Measurements from ENCODE around the gene SETD2. TPM values are rescaled to one million over a fixed set of nuclear protein-coding genes. Genes with fewer than 3 reads are reported as not detected.

The SETD2 gene
- total and polyA plus RNA-seq, 9 of the 15 experiments (the other 6 are each of a cell fraction or from before 2014, with no cell fraction given): 8.2 to 44.0 (median 33.6) TPM

DNA sequence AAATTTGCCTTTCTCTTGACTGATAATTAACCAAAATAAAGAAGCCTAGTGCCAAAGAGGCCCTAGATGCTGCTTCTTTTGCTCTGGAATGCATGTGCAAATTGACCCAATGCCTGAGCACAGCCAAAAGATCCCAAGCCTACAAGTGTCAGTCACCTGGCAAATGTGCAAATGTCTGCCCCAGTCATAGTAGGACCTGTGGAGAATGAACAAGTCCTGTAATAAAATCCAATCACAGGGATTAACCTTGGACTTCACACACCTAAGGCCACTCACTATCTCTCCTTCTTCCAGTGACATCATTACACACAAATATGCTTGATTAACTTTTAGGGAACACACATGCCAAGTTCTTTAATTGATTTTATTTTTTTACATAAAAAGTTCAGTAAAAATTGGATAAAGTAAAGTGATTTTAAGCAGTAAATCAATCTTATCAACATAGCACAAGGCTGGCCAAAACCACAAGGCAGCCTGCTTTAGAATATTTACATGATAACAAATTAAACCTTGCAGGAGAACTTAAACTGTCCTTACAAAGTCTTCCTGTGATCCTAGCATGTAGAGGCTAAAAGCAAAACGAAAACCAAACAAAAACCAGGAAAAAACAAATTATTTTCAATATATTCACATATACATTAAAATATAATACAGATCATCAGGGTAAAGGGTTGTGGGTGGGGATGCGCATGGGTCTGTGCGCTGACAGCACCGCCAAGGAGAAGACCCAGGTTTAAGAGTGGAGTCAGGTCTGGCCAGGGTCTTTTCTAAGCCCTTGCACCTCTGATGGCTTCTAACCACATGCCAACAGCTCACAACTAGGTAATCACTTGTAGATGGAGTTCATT is 147.6 kb downstream of the SETD2 start:
- Histone ChIP-seq H2AFZ (ENCODE audit: low read depth, low read length) (no peak overlapping the region), H4K20me1 (replicated peaks; ENCODE audit: control insufficient read depth, insufficient read depth, low read length) (no peaks in the 10 kb centered on the region), H3K4me1 (replicated peaks in 1 of 2; ENCODE audit: control insufficient read depth in 2 of 2, insufficient read depth in 2 of 2, low read length in 2 of 2) (peaks cover 11 to 27% of the 10 kb centered on the region in 2 experiments; a peak in 4 of 5 replicates), H3K4me2 (ENCODE audit: insufficient read depth, low read length) (peak overlapping the region; percentile 63), H3K36me3 (ENCODE audit: control insufficient read depth, insufficient read depth, low read length) (peaks cover 64% of the 10 kb centered on the region), H3K9me1 (ENCODE audit: control insufficient read depth, insufficient read depth, low read length) (no peaks in the 10 kb centered on the region), H3K9me3 (replicated peaks; ENCODE audit: control insufficient read depth, insufficient read depth, low read depth, low read length) (no peaks in the 10 kb centered on the region), H3K27me3 (ENCODE audit: control insufficient read depth in 2 of 2, insufficient read depth in 2 of 2, low read length in 2 of 2) (no peaks in the 10 kb centered on the region), H3K79me2 (ENCODE audit: control insufficient read depth, insufficient read depth, low read length) (no peaks in the 10 kb centered on the region), H3K27ac (ENCODE audit: extremely low read depth, low read depth, low read length) (peak overlapping the region; percentile 80), H3K4me3 (no peak overlapping the region), H3K9ac (ENCODE audit: insufficient read depth in 1 of 2, low read depth in 2 of 2, low read length in 2 of 2) (peak overlapping the region; percentile 5 to 31; a peak in 3 of 4 replicates)
- POLR2A ChIA-PET: interaction anchor here (4.9 kb wide), 1 partner anchor 15 kb away, joined by 27 read pairs; no protein-coding TSS in a partner anchor
- CTCF ChIA-PET (ENCODE audit: low intra/inter-chr PET ratio): no interaction called here
- BruUV-seq (replicated peaks): no TSS peak
- ATAC-seq: no peak
- in situ Hi-C loops (cut with MboI) (no loop called here), intact Hi-C loops (cut with micrococcal nuclease) (loop anchor here (10.0 kb wide), 2 partner anchors 308 to 358 kb away; no protein-coding TSS in a partner anchor)
- DNase-seq (ENCODE audit: extremely low read depth in 1 of 4, low spot score in 3 of 4): peak in 1 of 4 experiments; percentile 33
- WGBS (ENCODE audit: insufficient coverage, low coverage, missing lambda C conversion rate): 61% methylated on average over 4 of the region's 4 CpGs
- FAIRE-seq: no peak
- TF ChIP-seq EZH2 (IDR thresholded peaks at IDR 0.05; ENCODE audit: borderline replicate concordance, low read depth, low read length) (no peak), ELF2 (CRISPR knock-in tag; IDR thresholded peaks at IDR 0.05) (no peak), ZNF668 (CRISPR knock-in tag; IDR thresholded peaks at IDR 0.05) (no peak), SMARCA4 (IDR thresholded peaks at IDR 0.05) (peak; percentile 9; the same call in 1 of the 2 replicates), MECOM (CRISPR knock-in tag; IDR thresholded peaks at IDR 0.05) (no peak), HDAC8 (tag; IDR thresholded peaks at IDR 0.05) (no peak), MTA2 (IDR thresholded peaks at IDR 0.05; ENCODE audit: low read depth) (peak; percentile 45; the same call in 1 of the 2 replicates), TCF3 (CRISPR knock-in tag; IDR thresholded peaks at IDR 0.05) (peak; percentile 75), ARID1B (IDR thresholded peaks at IDR 0.05) (peak; percentile 66), CBFA2T2 (conservative IDR thresholded peaks at IDR 0.05) (peak; percentile 41; the same call in 1 of the 2 replicates), KDM1A (IDR thresholded peaks at IDR 0.05) (peak; percentile 61 to 86), THRA (IDR thresholded peaks at IDR 0.05) (no peak), ZNF224 (CRISPR knock-in tag; IDR thresholded peaks at IDR 0.05) (no peak), PBX2 (CRISPR knock-in tag; IDR thresholded peaks at IDR 0.05; ENCODE audit: low read depth) (no peak), PBX2 (tag; conservative IDR thresholded peaks at IDR 0.05; ENCODE audit: low read depth) (peak; percentile 38; the same call in 1 of the 2 replicates), NR2F6 (CRISPR knock-in tag; IDR thresholded peaks at IDR 0.05) (no peak), SMARCE1 (IDR thresholded peaks at IDR 0.05) (peak; percentile 14; the same call in 1 of the 2 replicates), RAD21 (CRISPR knock-in tag; conservative IDR thresholded peaks at IDR 0.05 in 1 of 2, IDR thresholded peaks at IDR 0.05 in 1 of 2) (0 out of 4 replicates have a peak, but pooled peaks of 1 of the 2 experiments have one; percentile 1)
- TF ChIP-seq, protein P1, sequence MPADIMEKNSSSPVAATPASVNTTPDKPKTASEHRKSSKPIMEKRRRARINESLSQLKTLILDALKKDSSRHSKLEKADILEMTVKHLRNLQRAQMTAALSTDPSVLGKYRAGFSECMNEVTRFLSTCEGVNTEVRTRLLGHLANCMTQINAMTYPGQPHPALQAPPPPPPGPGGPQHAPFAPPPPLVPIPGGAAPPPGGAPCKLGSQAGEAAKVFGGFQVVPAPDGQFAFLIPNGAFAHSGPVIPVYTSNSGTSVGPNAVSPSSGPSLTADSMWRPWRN (IDR thresholded peaks at IDR 0.05; ENCODE audit: low read depth): peak; percentile 49; the same call in 1 of the 2 replicates
